Neural progenitor cell (in vitro differentiated cells): Measurements from ENCODE around the gene C22orf39. TPM values are rescaled to one million over a fixed set of nuclear protein-coding genes. Genes with fewer than 3 reads are reported as not detected.

Experiments used
- DNase-seq: peaks from one replicate; pipeline ENCODE4 v3.0.0-alpha.2; 2016; ENCODE audit warnings: low spot score
- H2AFZ ChIP-seq: fragments of 200-600 bp; sonication (generic); replicated peaks from 2 replicates; pipeline ENCODE4 v1.6.1; 2016; ENCODE audit warnings: antibody characterized with exemption
- H3F3A ChIP-seq: fragments of 200-600 bp; sonication (generic); 2 replicates; pipeline ENCODE4 v1.6.1; 2016; ENCODE audit warnings: antibody characterized with exemption, low read depth
- H3K27ac ChIP-seq: fragments of 200-600 bp; sonication (generic); 2 replicates; pipeline ENCODE4 v1.5.1; 2016; ENCODE audit warnings: mild to moderate bottlenecking
- H3K27me3 ChIP-seq: fragments of 200-600 bp; sonication (generic); 2 replicates; pipeline ENCODE4 v1.6.1; 2016; ENCODE audit warnings: mild to moderate bottlenecking, moderate library complexity
- H3K36me3 ChIP-seq: fragments of 200-600 bp; sonication (generic); 2 replicates; pipeline ENCODE4 v1.5.1; 2016
- H3K4me1 ChIP-seq: fragments of 200-600 bp; sonication (generic); 2 replicates; pipeline ENCODE4 v1.6.1; 2016; ENCODE audit warnings: mixed run types
- H3K4me2 ChIP-seq: fragments of 200-600 bp; sonication (generic); 2 replicates; pipeline ENCODE4 v1.6.1; 2016
- H3K4me3 ChIP-seq: fragments of 200-600 bp; sonication (generic); 2 replicates; pipeline ENCODE4 v1.5.1; 2016
- H3K79me2 ChIP-seq: fragments of 200-600 bp; sonication (generic); 2 replicates; pipeline ENCODE4 v1.6.1; 2016; ENCODE audit warnings: low read depth
- H3K9ac ChIP-seq: fragments of 200-600 bp; sonication (generic); 2 replicates; pipeline ENCODE4 v1.6.1; 2016
- H3K9me3 ChIP-seq: fragments of 200-600 bp; sonication (generic); 2 replicates; pipeline ENCODE4 v1.5.1; 2016; ENCODE audit warnings: low read depth
- H4K20me1 ChIP-seq: fragments of 200-600 bp; sonication (generic); 2 replicates; pipeline ENCODE4 v1.6.1; 2016; ENCODE audit warnings: low read depth
- H3K27ac Mint-ChIP-seq: 3 replicates; pipeline ENCODE4 v1.8.0; 2021; ENCODE audit warnings: mixed read lengths
- H3K27me3 Mint-ChIP-seq: 2 replicates; pipeline ENCODE4 v1.8.0; 2022; ENCODE audit warnings: low read depth, mild to moderate bottlenecking, inconsistent platforms, moderate library complexity, mixed read lengths; ENCODE audit not compliant: insufficient read depth
- H3K36me3 Mint-ChIP-seq: 3 replicates; pipeline ENCODE4 v1.8.0; 2021; ENCODE audit warnings: mixed read lengths
- H3K4me1 Mint-ChIP-seq: 3 replicates; pipeline ENCODE4 v1.8.0; 2021; ENCODE audit warnings: mixed read lengths
- H3K4me3 Mint-ChIP-seq: 3 replicates; pipeline ENCODE4 v1.8.0; 2021; ENCODE audit warnings: mild to moderate bottlenecking, moderate library complexity, mixed read lengths
- H3K9me3 Mint-ChIP-seq: 3 replicates; pipeline ENCODE4 v1.8.0; 2020; ENCODE audit warnings: mixed read lengths
- EZH2 ChIP-seq: fragments of 200-600 bp; sonication (generic); IDR thresholded peaks from 2 replicates; pipeline ENCODE4 v1.6.1; 2017; ENCODE audit warnings: antibody characterized with exemption, mild to moderate bottlenecking, moderate library complexity
- EZH2phosphoT487 ChIP-seq: fragments of 200-600 bp; sonication (generic); IDR thresholded peaks from 2 replicates; pipeline ENCODE4 v1.6.1; 2017; ENCODE audit warnings: antibody characterized with exemption
- total RNA-seq: library from RNA; depleted of rRNA; stranded (reverse); fragments of >200 nt; gene quantifications from 2 replicates; pipeline ENCODE4 v1.2.3, GENCODE V29; 2015; ENCODE audit warnings: low replicate concordance
- TF ChIP-seq, protein P1 (sequence below): fragments of 200-600 bp; sonication (generic); IDR thresholded peaks from 2 replicates; pipeline ENCODE4 v1.5.1; 2017; ENCODE audit warnings: antibody characterized with exemption, mild to moderate bottlenecking

Gene C22orf39
- total RNA-seq, 1 donor from 2014 or later = 49.5 TPM

- Histone ChIP-seq H3K4me2 (no peak overlapping the region), H3K79me2 (no peaks in the 10 kb centered on the region), H2AFZ (no peak overlapping the region), H3K27ac (no peak overlapping the region), H3K4me3 (no peak overlapping the region), H3K36me3 (no peaks in the 10 kb centered on the region), H3F3A (no peaks in the 10 kb centered on the region), H3K9ac (no peak overlapping the region), H3K4me1 (no peaks in the 10 kb centered on the region), H3K9me3 (no peaks in the 10 kb centered on the region), H3K27me3 (no peaks in the 10 kb centered on the region), H4K20me1 (peaks cover 15% of the 10 kb centered on the region)
- Mint-ChIP-seq H3K27me3 (no peaks in the 10 kb centered on the region), H3K4me3 (no peak overlapping the region), H3K36me3 (peaks cover 13% of the 10 kb centered on the region), H3K4me1 (no peaks in the 10 kb centered on the region), H3K9me3 (no peaks in the 10 kb centered on the region), H3K27ac (no peak overlapping the region)
- peak; percentile 13 for DNase-seq
- no peak for TF ChIP-seq EZH2
- TF ChIP-seq EZH2phosphoT487 = no peak
- TF ChIP-seq, protein P1, sequence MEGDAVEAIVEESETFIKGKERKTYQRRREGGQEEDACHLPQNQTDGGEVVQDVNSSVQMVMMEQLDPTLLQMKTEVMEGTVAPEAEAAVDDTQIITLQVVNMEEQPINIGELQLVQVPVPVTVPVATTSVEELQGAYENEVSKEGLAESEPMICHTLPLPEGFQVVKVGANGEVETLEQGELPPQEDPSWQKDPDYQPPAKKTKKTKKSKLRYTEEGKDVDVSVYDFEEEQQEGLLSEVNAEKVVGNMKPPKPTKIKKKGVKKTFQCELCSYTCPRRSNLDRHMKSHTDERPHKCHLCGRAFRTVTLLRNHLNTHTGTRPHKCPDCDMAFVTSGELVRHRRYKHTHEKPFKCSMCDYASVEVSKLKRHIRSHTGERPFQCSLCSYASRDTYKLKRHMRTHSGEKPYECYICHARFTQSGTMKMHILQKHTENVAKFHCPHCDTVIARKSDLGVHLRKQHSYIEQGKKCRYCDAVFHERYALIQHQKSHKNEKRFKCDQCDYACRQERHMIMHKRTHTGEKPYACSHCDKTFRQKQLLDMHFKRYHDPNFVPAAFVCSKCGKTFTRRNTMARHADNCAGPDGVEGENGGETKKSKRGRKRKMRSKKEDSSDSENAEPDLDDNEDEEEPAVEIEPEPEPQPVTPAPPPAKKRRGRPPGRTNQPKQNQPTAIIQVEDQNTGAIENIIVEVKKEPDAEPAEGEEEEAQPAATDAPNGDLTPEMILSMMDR = no peak
Measured at GRCh38 chr22:19464546-19464945, 17.0 kb upstream of the C22orf39 start.

GRCh38 chr22:19463491-19464469, 16.3 kb upstream of the C22orf39 start:
- Histone ChIP-seq H4K20me1 (peaks cover 14% of the 10 kb centered on the region), H3K27me3 (no peaks in the 10 kb centered on the region), H3K4me3 (no peak overlapping the region), H3F3A (no peaks in the 10 kb centered on the region), H3K4me1 (no peaks in the 10 kb centered on the region), H2AFZ (no peak overlapping the region), H3K9me3 (no peaks in the 10 kb centered on the region), H3K36me3 (no peaks in the 10 kb centered on the region), H3K79me2 (no peaks in the 10 kb centered on the region), H3K4me2 (no peak overlapping the region), H3K9ac (no peak overlapping the region), H3K27ac (no peak overlapping the region)
- Mint-ChIP-seq H3K27ac (no peak overlapping the region), H3K4me3 (no peak overlapping the region), H3K9me3 (no peaks in the 10 kb centered on the region), H3K27me3 (no peaks in the 10 kb centered on the region), H3K36me3 (peaks cover 13% of the 10 kb centered on the region), H3K4me1 (no peaks in the 10 kb centered on the region)
- DNase-seq = no peak
- TF ChIP-seq, protein P1 = no peak
- TF ChIP-seq EZH2phosphoT487 (no peak), EZH2 (no peak)

- H3K4me1 Mint-ChIP-seq = no peaks in the 10 kb centered on the region
Measured at GRCh38 chr22:19463008-19463407, 15.5 kb upstream of the C22orf39 start.

More at GRCh38 chr22:19463008-19463407, 15.5 kb upstream of the C22orf39 start:
- no peaks in the 10 kb centered on the region for H3K36me3 ChIP-seq
- H4K20me1 ChIP-seq = peaks cover 11% of the 10 kb centered on the region
- no peaks in the 10 kb centered on the region for H3F3A ChIP-seq
- H3K79me2 ChIP-seq = no peaks in the 10 kb centered on the region
- no peaks in the 10 kb centered on the region for H3K9me3 ChIP-seq
- DNase-seq = no peak
- no peak overlapping the region for H3K27ac ChIP-seq
- no peak overlapping the region for H3K9ac ChIP-seq
- H3K4me2 ChIP-seq = no peak overlapping the region
- TF ChIP-seq, protein P1 = no peak
- no peak for TF ChIP-seq EZH2phosphoT487
- no peak for TF ChIP-seq EZH2
- H3K27ac Mint-ChIP-seq = no peak overlapping the region
- no peak overlapping the region for H3K4me3 Mint-ChIP-seq
- no peaks in the 10 kb centered on the region for H3K4me1 ChIP-seq
- no peaks in the 10 kb centered on the region for H3K27me3 ChIP-seq
- H3K27me3 Mint-ChIP-seq = no peaks in the 10 kb centered on the region
- no peak overlapping the region for H3K4me3 ChIP-seq
- H3K36me3 Mint-ChIP-seq = peaks cover 13% of the 10 kb centered on the region
- H2AFZ ChIP-seq = no peak overlapping the region
- no peaks in the 10 kb centered on the region for H3K9me3 Mint-ChIP-seq
